GM19099 (cell line): ENCODE data around the gene ACAD9.

Source experiments
- POLR2A ChIP-seq: IDR thresholded peaks from 3 replicates; pipeline ENCODE4 v1.6.1; 2011; ENCODE audit warnings: low read depth; ENCODE audit not compliant: insufficient read length; ENCODE audit errors: extremely low read depth

Gene ACAD9

DNA sequence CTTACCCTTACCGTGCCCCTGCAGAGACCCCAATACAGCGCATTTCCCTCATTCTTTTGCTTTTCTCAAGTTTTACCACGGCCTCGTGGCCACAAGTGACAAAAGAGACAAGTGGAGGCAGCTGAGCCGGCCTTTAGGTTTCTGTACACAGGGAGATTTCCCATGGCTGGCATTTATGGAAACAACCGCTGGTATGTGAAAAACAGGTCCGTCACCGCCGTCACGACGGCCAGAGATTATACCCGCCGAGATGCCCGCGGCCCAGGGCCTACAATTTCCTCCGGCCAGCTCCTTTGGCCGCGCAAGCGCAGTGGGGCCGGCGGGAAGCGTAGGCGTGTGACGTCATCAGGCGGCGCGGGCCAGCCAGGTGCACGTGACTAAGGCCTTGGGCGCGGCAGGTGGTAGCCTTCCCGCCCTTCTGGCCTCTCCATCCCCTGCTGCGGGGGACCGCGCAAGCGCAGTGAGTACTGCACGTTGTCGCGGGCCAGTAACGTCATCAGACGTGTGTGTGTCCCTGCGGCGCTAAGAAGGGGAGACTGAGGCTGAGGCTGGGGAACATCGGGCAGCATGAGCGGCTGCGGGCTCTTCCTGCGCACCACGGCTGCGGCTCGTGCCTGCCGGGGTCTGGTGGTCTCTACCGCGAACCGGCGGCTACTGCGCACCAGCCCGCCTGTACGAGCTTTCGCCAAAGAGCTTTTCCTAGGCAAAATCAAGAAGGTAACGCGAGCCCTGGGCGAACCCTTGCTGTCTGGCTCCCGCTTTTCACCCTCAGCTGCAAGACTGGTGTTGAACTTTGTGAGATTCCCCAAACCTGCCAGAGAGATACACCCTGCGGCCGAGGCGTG lies at the start of gene ACAD9:
ACAD9 (plus strand) TSS at position 496 of the 845 bp plus-strand sequence; CDS start at position 568, 72 bp downstream.
- TF ChIP-seq POLR2A, result peak; percentile 95

DNA sequence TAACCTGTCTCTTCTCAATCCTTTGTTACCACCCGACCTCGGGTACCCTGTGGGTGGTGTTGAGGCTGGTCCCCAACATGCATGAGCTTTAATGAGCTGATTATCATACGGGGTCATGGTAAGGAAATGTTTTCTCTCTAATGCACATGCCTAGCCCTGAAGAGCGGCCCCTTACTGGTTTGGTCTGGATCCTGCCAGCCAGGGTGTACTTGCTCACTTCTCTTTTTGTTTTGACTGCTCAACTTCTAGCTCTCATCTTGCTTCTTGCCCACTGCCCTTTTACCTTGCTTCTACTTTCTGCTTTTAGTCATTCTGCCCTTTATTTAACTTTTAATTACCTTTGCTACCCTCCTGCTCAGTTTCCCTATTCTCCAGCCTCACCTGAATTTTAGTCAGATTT lies 44.3 kb upstream of the ACAD9 start:
- TF ChIP-seq POLR2A, result no peak

DNA sequence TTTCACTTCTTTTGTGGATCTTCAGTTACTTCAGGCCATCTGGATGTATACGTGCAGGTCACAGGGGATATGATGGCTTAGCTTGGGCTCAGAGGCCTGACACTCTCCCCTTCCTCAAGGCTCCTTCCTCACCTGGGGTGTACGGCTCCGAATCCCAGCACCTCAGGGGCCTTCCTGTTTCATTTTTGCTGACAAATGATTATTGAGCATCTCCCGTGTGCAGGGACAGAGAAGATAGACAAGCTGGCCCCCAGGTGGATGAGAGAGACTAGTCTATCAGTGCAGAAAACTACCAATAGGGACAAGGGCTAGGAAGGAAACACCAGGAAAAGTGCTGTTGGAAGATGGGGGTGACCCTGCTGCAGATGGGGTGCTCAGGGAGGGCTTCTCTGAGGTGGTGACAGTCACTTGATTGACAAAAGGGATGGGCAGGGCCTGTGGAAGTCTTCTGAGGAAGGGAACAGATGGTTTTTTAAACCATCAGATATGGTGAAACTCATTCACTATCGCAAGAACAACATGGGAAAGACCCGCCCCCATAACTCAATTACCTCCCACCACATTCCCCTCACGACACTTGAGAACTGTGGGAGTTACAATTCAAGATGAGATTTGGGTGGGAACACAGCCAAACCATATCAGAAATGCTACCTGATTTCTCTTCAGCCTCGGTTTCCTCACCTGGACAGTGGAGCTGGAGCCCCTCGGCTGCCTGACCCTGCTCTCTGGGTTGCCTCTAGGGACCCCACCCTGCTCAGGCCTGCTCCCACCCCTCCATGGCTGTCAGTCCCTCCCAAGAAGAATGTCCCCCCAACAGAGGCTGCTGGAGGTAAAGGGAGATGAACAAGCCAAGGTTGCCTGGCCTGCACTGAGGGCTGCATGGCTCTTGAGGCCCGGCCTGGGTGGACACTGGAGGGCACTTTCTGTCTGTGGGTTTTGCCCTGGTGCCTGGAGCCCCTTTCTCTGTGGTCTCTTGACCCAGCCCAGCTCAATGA lies 37.2 kb upstream of the ACAD9 start:
- TF ChIP-seq POLR2A, result no peak

DNA sequence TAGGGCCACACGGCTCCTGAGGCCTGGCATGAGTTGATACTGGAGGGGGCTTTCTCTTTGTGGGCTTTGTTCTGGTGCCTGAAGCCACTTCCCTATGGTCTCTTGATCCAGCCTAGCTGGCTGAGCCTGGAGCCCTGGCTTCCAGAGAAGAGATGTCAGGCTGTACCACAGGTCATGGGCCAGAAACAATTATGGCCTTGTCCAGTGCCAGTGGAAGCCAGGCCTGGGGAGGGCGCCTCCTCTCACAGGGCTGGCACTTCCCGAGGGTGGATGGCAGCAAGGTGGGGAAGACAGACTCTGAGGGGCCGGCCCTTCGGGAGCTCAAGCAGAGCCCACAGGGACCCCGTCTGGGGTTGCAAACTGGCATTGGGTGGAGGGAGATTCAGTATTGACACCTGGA lies 34.9 kb upstream of the ACAD9 start:
- TF ChIP-seq POLR2A, result no peak

DNA sequence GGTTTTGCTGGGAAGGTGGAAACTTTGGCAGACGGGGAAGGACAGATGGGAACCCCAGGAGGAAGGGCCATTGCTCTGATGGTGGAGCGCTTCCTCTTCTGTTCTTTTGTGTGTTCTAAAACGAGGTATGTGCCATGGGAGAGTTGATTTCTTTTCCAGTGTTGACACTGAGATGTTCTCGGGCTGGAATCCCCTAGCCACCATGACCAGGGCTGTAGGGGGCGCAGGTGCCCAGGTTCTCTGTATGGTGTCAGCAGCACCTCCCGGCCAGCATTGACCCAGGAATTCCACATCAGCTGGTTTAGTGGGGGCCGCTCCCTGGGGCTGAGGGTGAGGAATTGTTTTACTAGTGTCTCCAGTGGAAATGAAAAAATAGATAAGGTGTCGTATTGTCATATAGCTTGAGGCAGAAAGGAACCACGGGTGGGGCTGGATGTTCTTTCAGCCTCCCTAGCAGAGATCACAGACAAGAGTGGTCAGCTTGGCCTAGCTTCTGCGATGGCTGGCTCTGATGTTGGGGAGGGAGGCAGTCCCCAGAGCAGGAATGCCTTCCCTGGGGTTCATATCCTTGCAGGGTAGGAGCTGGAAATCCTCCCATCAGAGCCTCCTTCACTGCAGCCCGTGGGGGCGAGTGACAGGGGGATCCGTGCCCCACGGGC lies 34.2 kb upstream of the ACAD9 start:
- no peak for TF ChIP-seq POLR2A

DNA sequence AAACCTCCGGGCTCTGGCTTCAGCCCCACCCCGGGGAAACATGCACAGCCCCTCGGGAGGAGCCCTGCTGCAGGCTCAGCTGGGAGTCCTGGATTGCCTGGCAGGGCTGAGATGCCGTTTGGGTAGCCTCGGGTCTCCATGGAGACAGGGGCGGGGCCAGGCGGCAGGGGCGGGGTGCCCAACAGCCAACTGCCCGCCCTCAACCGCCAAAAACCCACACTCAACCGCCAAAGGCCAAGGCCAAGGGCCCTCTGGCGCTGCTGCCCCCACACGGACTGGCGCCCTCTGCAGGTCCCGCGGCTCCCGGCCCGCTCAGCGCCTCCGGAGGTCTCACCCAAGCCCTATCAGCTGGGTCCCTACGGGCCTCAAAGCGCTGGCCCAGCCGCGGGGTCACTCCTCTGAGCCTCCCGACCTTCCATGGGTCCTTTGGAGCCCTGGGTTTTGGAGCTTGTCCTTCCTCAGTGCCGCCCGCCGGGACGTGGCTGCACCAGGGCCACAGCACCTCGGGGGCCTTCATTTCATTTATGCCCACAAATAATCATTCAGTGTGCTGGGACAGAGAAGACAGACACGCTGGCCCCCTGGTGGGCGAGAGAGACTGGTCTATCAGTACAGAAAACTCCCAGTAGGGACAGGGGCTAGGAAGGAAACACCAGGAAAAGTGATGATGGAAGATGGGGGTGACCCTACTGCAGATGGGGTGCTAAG lies 33.5 kb upstream of the ACAD9 start:
- no peak for TF ChIP-seq POLR2A

DNA sequence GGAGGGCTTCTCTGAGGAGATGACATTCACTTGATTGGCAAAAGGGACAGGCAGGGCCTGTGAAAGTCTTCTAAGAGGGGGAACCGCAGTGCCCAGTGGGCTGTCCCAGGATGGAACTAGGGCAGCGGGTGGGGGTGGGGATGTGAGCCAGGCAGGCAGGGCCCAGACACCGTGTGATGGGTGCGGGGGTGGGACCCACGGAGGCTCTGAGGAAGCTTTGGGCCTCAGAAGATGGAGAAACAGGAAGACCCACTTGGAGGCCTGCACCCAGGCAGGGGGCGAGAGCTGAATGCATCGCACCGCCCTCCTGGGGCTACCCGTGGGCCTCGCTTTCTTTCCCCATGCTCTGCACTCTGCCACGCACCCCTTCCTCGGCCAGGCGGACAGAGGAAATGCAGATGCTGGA lies 32.9 kb upstream of the ACAD9 start:
- TF ChIP-seq POLR2A, result no peak

DNA sequence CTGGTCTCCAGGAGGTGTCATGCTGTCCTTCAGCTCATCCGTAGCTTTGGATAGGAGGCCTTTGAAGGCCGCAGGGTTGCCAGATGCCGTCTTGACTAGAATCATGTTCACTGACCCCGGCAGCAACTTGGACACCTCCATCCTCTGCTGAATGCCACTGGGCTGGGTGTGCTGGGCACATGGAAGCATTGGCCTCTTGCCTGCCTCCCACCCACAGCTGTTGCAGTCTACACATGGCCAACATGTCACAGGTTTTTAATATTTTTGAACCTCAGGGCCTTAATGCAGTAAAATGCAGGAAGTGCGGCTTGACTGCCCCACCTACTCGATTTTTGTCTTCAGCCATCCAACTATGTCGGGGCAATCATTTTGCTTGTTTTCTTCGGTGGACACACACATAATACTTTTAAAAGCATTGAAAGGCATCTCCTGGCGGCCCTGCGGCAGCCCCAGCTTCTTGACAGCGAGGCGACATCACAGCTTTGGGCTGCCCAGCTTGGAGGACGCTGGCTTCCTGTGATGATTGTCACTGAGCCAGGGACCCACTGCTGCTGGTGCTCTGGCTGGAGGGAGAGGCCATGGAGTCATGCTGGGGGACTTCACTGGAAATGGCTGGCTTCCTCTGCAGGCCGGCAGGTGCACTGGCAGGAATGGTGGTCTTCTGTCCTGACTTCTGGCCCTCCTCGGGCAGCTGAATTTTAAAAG lies 31.6 kb upstream of the ACAD9 start:
- no peak for TF ChIP-seq POLR2A

DNA sequence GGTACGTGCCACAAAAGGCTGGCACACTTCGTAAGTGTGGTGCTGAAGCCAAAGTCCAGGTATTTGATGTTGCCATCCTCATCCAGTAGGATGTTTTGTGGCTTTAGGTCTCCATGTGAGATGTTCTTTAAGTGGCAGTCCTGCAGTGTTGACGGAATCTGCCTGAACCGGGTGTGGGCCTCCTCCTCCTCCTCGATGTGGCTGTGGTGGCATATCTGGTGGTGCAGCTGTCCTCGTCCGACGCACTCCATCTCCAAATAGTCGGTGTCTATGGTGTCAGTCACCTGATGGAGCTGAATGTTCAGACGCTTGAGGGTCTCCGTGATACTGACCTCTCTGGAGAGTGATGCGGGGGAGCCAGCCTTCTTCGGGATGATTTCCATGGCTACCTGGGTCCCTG lies 30.5 kb upstream of the ACAD9 start:
- TF ChIP-seq POLR2A, result no peak

DNA sequence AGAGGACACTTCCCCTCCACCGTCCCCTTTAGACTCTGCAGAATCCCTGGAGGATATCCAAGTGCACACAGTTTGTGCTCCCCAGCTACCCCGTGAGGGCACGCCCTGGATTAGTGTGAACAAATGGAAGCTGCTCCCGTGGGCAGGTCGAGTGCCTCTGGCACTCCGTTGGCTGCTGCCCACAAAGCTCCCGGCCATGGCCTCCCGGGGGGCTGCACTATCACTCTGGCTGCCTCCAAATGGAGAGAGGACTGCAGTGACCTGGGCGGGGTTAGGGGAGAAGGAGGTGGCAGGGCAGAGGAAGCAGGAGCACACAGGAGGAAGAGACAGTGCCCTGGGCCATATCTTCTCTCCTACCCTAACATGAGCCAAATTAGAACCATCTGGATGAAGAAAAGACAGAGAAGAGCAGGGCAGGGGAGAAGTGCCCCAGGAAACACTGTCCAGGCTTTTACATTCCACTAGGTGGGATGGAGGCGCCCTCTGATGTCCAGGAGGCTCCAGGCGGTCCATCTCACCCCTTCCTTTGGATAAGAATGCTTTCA lies 29.4 kb upstream of the ACAD9 start:
- no peak for TF ChIP-seq POLR2A

DNA sequence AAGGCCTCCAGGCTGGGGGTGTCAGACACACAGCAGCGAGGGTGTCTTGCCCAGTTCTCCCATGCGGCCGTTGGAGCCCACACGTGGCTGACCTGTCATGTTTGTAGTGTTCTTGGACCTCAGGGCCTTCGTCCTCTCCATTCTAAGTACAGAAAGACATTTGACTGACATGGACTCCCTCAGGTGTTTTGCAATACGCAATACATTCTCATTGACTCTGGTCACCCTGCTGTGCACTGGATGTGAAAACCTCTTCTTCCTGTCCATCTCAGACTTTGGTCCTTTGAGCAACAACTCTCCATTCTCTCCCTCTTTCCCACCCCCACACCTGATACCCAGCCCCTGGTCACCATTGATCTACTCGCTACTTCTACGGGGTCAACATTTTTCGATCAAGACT lies 28.9 kb upstream of the ACAD9 start:
- no peak for TF ChIP-seq POLR2A

DNA sequence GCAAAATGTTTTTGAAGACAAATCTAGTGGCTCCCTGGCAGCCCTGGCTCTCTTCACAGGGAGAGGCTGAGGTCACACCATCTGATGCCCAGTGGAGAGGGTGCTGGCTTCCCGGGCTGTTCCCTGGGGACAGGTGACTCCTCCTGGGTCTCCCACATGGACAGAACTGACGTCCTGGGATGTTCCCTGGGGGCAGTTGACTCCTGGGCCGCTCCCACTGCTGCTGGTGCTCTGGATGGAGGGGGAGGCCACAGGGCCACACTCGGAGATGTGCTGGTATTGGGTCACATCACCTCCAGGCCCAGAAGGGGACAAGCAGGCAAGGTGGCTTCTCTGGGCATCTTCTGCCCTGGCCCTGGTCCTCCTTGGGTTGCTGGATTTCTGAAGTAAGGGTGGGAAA lies 27.8 kb upstream of the ACAD9 start:
- TF ChIP-seq POLR2A, result no peak

DNA sequence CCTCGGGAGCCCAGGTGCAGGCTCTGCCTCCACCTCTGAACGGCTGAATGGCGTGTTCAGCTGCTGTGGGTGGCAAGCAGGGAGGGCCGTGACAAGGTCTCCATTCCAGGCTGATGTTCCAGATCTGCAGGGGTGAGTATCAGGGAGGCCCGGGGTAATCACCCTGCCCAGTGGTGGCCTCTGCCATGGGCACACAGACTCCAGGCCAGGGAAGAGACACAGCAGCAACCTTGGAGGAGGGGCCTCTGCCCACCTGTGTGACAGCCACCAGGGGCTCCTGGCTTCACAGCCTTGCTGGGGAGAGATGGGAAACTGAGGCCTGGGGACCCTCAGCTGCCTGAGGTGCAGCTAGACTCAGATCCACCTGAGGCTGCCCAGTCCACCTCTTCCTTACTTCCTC lies 25.6 kb upstream of the ACAD9 start:
- TF ChIP-seq POLR2A, result no peak

DNA sequence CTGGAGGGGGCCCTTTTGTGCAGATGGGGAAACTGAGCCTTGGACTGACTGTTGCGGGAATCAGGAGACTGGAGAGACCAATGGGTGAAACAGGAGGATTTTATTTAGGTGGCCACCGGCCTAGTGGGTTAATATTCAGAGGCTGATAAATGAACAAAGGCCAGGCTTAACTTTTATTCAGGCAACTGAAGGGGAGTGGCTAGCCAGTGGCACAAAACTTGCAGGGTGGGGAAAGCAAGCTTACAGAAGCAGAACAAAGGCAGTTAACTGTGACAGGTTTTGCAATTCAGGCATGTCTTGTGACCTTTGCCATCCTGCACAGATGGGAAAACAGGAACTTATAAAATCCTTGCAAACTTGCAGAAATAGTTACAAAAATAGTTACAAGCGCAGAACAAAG lies 24.9 kb upstream of the ACAD9 start:
- no peak for TF ChIP-seq POLR2A

DNA sequence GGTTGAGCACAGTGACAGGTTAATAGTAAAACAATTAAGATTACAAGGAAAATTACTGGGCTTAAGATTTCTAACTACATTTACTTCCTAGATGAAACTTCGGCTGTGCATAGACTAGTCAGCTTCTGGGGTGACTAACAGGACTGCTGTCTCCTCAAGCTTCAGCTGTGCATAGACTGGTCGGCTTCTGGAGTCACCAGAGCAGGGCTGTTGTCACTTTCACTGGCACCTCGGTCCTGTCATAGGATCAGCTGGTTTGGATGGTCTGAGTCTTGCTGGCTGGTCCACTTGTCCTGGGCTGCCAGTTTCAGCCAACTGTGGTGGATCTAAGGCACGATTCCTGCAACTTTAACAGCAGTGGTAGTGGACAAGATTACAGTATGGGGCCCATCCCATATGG lies 23.9 kb upstream of the ACAD9 start:
- TF ChIP-seq POLR2A, result no peak
